RWPE1 (cell line): ENCODE measurements around the gene IFI27L1.

Experiments used
- CTCF ChIA-PET: fragments of 350-600 bp; sonication (Branson Sonifier 250); formaldehyde crosslinking; extraction: SDS; loops from one replicate; lab custom pipeline; 2021; lab: Yijun Ruan, JAX
- POLR2A ChIA-PET: fragments of 400-600 bp; formaldehyde crosslinking; extraction: SDS; loops from one replicate; lab custom pipeline; 2020; ENCODE audit warnings: antibody characterized with exemption; ENCODE audit not compliant: low non-redundant PET; lab: Yijun Ruan, JAX
- DNase-seq: peaks from one replicate; pipeline ENCODE4 v3.0.0; 2012; ENCODE audit warnings: low spot score
- H3K27ac ChIP-seq: fragments of 450-650 bp; 2 replicates; pipeline ENCODE4 v1.5.1; 2017
- TF ChIP-seq, protein P1 (sequence below): fragments of 450-650 bp; conservative IDR thresholded peaks from 2 replicates; pipeline ENCODE4 v1.5.1; 2017; ENCODE audit warnings: low read depth, mild to moderate bottlenecking

The IFI27L1 gene

DNA sequence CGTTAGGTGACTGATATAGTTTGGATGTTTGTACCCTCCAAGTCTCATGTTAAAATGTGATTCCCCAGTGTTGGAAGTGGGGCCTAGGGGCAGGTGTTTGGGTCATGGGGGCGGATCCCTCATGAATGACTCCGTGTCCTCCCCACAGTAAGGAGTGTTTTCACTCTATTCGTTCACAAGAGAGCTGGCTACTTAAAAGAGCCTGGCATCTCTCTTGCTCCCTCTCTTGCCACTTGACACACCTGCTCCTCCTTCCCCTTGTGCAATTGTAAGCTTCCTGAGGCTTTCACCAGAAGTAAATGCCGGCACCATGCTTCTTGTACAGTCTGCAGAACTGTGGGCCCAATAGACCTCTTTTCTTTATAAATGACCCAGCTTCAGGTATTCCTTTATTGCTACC, 45.7 kb downstream of the IFI27L1 start:
- TF ChIP-seq, protein P1, sequence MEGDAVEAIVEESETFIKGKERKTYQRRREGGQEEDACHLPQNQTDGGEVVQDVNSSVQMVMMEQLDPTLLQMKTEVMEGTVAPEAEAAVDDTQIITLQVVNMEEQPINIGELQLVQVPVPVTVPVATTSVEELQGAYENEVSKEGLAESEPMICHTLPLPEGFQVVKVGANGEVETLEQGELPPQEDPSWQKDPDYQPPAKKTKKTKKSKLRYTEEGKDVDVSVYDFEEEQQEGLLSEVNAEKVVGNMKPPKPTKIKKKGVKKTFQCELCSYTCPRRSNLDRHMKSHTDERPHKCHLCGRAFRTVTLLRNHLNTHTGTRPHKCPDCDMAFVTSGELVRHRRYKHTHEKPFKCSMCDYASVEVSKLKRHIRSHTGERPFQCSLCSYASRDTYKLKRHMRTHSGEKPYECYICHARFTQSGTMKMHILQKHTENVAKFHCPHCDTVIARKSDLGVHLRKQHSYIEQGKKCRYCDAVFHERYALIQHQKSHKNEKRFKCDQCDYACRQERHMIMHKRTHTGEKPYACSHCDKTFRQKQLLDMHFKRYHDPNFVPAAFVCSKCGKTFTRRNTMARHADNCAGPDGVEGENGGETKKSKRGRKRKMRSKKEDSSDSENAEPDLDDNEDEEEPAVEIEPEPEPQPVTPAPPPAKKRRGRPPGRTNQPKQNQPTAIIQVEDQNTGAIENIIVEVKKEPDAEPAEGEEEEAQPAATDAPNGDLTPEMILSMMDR, result no peak
- no peak for DNase-seq
- POLR2A ChIA-PET, result no interaction called here
- CTCF ChIA-PET, result interaction anchor here (0.9 kb wide), 1 partner anchor 21 kb away, joined by 3 read pairs; no protein-coding TSS in a partner anchor
- no peak overlapping the region for H3K27ac ChIP-seq

DNA sequence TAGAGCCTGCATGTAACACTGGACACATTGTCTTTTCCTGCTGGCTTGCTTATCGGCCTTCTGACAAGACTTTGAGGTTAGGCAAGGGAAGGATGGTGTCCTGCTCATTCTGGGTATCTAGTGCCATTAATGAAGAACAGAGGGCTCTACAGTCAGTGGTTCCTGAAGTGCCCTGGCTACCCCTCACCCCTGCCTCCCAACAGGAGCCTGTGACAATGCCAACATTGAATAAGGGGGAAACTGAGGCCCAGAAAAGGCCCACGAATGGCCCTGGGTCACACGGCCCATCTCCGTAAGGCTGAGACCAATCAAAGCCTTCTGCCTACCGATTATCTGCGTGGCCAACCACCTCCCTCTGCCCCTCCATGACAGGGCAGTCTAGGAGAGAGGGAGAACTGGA, 46.2 kb downstream of the IFI27L1 start:
- no peak overlapping the region for H3K27ac ChIP-seq
- no peak for DNase-seq
- TF ChIP-seq, protein P1, result no peak
- POLR2A ChIA-PET, result no interaction called here
- CTCF ChIA-PET, result interaction anchor here (0.9 kb wide), 1 partner anchor 22 kb away, joined by 3 read pairs; no protein-coding TSS in a partner anchor

DNA sequence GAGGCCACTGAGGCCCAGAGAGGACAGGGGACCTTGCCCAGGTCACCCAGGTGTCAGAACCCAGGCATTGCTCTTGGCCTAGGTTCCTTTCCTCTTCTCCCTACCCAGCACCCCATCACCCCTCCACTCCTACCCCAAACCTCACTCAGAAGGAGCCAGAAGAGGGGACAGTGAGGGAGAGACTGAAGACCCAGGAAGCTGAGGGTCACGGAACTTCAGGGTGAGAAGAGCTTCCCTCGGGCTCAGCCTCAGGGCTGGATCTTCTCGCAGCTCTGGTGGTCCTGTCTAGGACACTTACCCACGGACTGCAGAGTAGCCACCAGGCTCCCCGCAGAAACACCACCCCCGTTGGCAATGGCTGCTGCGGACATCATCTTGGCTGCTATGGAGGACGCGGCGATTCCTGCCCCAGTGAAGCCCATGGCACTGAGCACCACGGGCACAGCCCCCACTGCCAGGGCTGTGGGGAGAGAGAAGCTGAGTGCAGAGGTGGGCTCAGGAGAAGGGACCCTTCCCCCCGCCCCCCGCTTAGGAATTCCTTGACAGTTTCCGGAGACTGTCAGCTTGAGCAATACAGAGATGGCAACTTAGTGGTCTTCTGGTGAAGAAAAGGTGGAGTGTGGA, 47.2 kb downstream of the IFI27L1 start:
- ChIA-PET POLR2A (no interaction called here), CTCF (no interaction called here)
- H3K27ac ChIP-seq, result peak overlapping the region; percentile 4; the same call in 1 of the 2 replicates
- DNase-seq, result no peak
- TF ChIP-seq, protein P1, result no peak

DNA sequence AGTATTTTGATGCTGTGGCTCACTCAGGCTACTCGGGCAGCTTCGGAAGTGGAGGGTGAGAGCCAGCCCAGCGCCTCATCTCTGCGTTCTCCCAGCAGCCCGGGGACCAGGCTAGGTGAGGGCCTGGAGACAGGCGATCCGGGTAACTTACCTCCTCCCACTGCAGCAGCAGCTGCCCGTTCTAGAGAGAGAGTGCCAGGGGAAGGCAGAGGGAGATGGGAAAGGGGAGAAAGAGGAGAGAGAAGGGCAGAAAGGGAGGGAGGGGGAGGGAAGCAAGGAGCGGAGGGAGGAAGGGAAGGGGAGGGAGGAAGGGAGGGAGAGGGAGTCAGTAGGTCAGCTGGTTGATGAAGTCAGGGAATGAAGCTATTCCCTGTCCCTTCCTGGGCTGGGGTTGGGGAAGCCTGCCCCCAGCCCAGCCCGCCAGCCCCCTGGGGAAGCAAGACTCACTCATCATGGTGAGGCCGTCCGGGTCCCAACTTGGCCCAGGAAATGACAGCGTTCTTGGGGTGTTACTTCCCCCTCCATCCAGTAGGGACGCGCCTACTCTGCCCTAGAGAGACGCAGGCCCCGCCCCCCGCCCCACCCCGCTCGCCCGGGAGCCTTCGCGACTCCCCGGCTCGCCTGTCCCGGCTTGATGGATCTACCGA, 48.1 kb downstream of the IFI27L1 start, which contains the start of gene IFI27L2:
Gene IFI27L2, minus strand, starts transcription at position 494 of the 647 bp plus-strand sequence. Its CDS starts 40 bp downstream, at position 454.
- TF ChIP-seq, protein P1, result no peak
- ChIA-PET POLR2A (no interaction called here), CTCF (no interaction called here)
- peak; percentile 83 for DNase-seq
- H3K27ac ChIP-seq, result peak within 1 kb of the TSS; percentile 75

DNA sequence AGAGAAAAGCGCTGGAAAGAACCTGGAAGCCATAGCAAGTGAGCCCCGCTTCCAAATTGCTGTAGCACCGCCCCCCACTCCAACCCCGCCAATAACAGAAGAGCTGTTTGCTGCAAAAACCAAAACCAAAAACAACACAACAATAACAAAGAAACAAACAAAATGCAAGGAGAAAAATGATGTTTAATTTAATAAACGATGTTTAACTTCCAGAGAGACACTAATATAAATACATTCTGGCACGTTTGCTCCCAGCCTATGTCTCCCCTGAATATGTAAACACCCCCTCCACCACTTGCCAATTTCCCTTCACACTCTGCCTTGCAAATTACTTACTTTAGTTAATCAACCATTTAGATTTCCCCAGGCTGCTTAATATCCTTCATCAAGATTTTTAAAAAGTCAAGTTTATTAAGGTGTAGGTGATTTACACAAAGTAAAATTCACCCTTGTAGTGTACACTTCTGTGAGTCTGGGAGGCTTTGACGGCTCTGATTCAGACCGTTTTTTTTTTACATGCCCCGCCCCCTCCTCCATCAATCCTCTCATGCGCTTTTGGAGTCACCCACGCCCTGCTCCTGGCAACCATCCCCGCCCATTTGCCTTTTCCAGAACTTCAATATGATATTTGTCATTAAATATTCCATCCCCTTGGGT, 48.8 kb downstream of the IFI27L1 start:
- TF ChIP-seq, protein P1, result no peak
- DNase-seq, result peak; percentile 48
- CTCF ChIA-PET, result interaction anchor here (0.6 kb wide), 1 partner anchor 9 kb away, joined by 5 read pairs; no protein-coding TSS in a partner anchor
- peak overlapping the region; percentile 75 for H3K27ac ChIP-seq
- POLR2A ChIA-PET, result no interaction called here

DNA sequence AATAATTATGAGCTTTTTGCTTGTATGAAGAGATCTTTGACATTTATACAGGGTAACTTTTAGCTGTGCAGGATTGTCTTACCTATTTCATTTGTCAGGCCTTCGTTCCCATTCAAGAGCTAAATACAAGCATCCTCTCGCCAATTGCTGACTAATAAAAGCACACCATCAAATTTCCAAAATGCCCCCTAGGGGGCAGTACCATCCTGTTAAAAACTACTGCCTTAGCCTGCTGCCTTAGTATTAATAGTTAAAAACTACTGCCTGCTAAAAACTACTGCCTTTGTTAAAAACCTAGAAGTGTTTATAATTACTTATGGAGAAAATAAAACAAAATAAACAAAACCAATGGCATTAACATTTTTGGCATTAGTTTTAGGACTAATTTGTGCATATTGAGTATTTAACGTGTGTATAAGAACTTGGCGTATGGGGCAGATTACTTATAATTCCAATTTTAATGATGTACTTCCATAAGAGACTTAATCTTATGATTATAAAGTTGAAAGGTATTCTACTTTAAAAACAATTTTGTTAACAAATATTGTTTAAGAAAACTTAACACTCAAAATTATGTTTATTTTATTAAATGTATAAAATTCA, 51.3 kb downstream of the IFI27L1 start:
- DNase-seq, result peak; percentile 52
- H3K27ac ChIP-seq, result no peak overlapping the region
- ChIA-PET CTCF (interaction anchor here (0.6 to 1.8 kb wide), 16 partner anchors 10 to 1251 kb away, joined by 3 to 12 read pairs (median 3); partner anchors contain the start of gene CCDC197), POLR2A (no interaction called here)
- TF ChIP-seq, protein P1, result peak; percentile 77
